Cardiac muscle cell (in vitro differentiated cells and primary cell): Measurements from ENCODE around the gene OGFOD3. TPM values are rescaled to one million over a fixed set of nuclear protein-coding genes. Genes with fewer than 3 reads are reported as not detected.
"Not testable (repeated sequence)": the region's sequence is repeated elsewhere in the genome, so short reads cannot be mapped to it uniquely, and the experiment has no call there.

Experiments
- DNase-seq, 2 donors: peaks; one replicate each; pipeline versions ENCODE4 v3.0.0 to v3.0.0-alpha.2; 2010 to 2017; ENCODE audit warnings: low read depth in 1 of 2, low spot score in 1 of 2
- H3K27ac ChIP-seq: fragments of 200-600 bp; sonication (generic); 2 replicates; pipeline ENCODE4 v1.5.1; 2016
- H3K27me3 ChIP-seq: fragments of 200-600 bp; sonication (generic); 2 replicates; pipeline ENCODE4 v1.6.0; 2016; ENCODE audit warnings: control low read depth
- H3K36me3 ChIP-seq: fragments of 200-600 bp; sonication (generic); 2 replicates; pipeline ENCODE4 v1.5.1; 2016; ENCODE audit warnings: control low read depth
- H3K4me1 ChIP-seq: fragments of 200-600 bp; sonication (generic); 2 replicates; pipeline ENCODE4 v1.8.1; 2017; ENCODE audit warnings: low read depth, mild to moderate bottlenecking, mixed run types
- H3K4me3 ChIP-seq: fragments of 200-600 bp; sonication (generic); 2 replicates; pipeline ENCODE4 v1.5.1; 2016; ENCODE audit warnings: mild to moderate bottlenecking
- H3K9me3 ChIP-seq: fragments of 200-600 bp; sonication (generic); 2 replicates; pipeline ENCODE4 v1.5.1; 2017; ENCODE audit warnings: low read depth, mild to moderate bottlenecking, control low read depth
- CTCF ChIP-seq: IDR thresholded peaks from 2 replicates; pipeline ENCODE4 v1.5.1; 2012; ENCODE audit warnings: low read depth, mild to moderate bottlenecking, low read length
- polyA plus RNA-seq: library from polyadenylated mRNA; unstranded; fragments of >200 nt; fragmentation: Nextera tagmentation; extraction: Ambion mirVana; gene quantifications from 2 replicates; pipeline ENCODE4 v1.2.1, GENCODE V29; 2016
- total RNA-seq: library from RNA; depleted of rRNA; stranded (reverse); fragments of >200 nt; gene quantifications from 2 replicates; pipeline ENCODE4 v1.2.3, GENCODE V29; 2016

The OGFOD3 gene
- total and polyA plus RNA-seq, 2 experiments from 2014 or later, result 26.1 to 45.2 TPM

DNA sequence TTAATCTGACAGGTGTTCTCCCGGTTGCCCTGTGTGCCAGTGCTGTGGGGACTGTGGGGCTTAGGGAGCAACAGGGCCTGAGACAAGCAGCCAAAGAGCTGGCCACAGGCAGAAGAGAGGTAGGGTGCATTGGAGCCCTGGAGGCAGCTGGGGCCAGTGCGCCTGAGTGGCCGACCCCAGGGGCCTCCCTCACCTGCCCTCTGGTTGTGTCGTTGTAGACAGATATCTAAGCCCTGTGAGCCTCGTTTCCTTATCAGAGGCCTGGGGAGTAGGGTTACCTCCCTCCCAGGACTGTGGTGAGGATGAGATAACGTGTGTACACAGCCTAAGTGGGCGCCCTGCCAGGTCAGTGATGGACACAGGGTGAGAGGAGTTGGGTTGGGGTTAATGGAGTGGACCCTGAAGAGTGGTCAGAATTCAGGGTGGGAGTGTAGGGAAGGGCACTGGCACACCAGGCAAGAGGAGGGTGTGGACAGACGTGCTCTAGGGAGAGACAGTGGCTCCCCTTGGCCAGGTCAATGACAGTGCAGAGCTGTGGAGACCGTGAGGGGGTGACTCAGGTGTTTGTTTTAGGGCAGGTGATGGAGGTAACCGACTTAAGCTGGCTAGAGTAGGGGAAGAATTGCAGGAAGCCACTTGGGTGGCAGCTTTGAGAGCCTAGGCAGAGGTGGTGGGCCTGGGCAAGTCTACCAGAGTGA is 43.6 kb upstream of the OGFOD3 start:
- no peak for TF ChIP-seq CTCF
- H3K4me1 ChIP-seq, result peaks cover 15% of the 10 kb centered on the region
- no peak overlapping the region for H3K4me3 ChIP-seq
- peak in 1 of 2 donors; percentile 52 for DNase-seq
- H3K9me3 ChIP-seq, result no peaks in the 10 kb centered on the region
- peaks cover 45% of the 10 kb centered on the region for H3K36me3 ChIP-seq
- H3K27me3 ChIP-seq, result no peaks in the 10 kb centered on the region
- H3K27ac ChIP-seq, result peak overlapping the region; percentile 85

- Histone ChIP-seq H3K36me3 (peaks cover 32% of the 10 kb centered on the region), H3K4me1 (peaks cover 15% of the 10 kb centered on the region)
- not testable (repeated sequence) for DNase-seq, H3K27ac ChIP-seq, H3K4me3 ChIP-seq, H3K27me3 ChIP-seq, H3K9me3 ChIP-seq
Measured at GRCh38 chr17:82459936-82460335, 41.5 kb upstream of the OGFOD3 start.

DNA sequence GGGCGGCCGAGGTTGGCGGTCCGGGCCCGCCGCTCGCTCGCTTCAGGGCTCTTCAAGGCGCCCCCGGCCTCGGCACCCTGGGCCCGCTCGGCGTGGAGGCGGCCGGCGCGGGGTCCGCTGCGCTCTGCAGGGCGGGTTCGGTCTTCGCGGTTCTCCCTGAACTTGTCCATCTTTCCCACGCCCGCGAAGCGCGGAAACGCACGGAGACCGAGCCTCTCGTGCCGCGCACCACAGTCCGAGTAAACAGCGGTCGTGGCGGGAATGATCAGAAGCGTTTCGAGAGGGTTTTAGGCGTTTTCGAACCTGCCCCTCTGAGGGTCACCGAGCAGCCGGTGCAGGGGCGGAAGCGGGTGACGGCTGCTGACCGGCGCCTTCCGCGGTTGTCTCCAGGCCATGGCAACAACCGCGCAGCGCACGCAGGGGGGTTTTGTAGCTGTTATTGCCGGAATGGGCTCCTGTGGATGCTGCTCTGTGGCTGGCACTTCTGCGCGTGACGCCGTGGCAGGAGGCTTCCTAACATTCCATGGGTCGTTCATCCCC is 40.6 kb upstream of the OGFOD3 start:
- Histone ChIP-seq H3K27ac (peak overlapping the region; percentile 100), H3K36me3 (peaks cover 23% of the 10 kb centered on the region), H3K4me3 (peak overlapping the region; percentile 64), H3K4me1 (peaks cover 15% of the 10 kb centered on the region), H3K9me3 (no peaks in the 10 kb centered on the region), H3K27me3 (no peaks in the 10 kb centered on the region)
- peak; percentile 25 to 31 for DNase-seq
- no peak for TF ChIP-seq CTCF

GRCh38 chr17:82458179-82458884 is 39.9 kb upstream of the OGFOD3 start, which contains the start of gene NARF:
Gene NARF, plus strand, starts transcription at chr17:82458741. Its CDS starts 63 bp downstream, at chr17:82458804.
- Histone ChIP-seq H3K4me3 (peak within 1 kb of the TSS; percentile 64), H3K27me3 (no peaks in the 10 kb centered on the region), H3K4me1 (peaks cover 15% of the 10 kb centered on the region), H3K27ac (peak within 1 kb of the TSS; percentile 100), H3K9me3 (no peaks in the 10 kb centered on the region), H3K36me3 (peaks cover 20% of the 10 kb centered on the region)
- TF ChIP-seq CTCF, result no peak
- peak; percentile 99 for DNase-seq

- Histone ChIP-seq H3K4me1 (peaks cover 15% of the 10 kb centered on the region), H3K36me3 (peaks cover 16% of the 10 kb centered on the region), H3K4me3 (peak overlapping the region; percentile 64), H3K9me3 (no peaks in the 10 kb centered on the region), H3K27ac (peak overlapping the region; percentile 100), H3K27me3 (no peaks in the 10 kb centered on the region)
- TF ChIP-seq CTCF, result no peak
- DNase-seq, result no peak
Measured at GRCh38 chr17:82457929-82458178, 39.5 kb upstream of the OGFOD3 start.
